ENCODE measurements around the gene SMARCAL1. TPM values are rescaled to one million over a fixed set of nuclear protein-coding genes. Genes with fewer than 3 reads are reported as not detected.

SMARCAL1 gene
- total RNA-seq, 1 donor from 2014 or later = 7.9 TPM

DNA sequence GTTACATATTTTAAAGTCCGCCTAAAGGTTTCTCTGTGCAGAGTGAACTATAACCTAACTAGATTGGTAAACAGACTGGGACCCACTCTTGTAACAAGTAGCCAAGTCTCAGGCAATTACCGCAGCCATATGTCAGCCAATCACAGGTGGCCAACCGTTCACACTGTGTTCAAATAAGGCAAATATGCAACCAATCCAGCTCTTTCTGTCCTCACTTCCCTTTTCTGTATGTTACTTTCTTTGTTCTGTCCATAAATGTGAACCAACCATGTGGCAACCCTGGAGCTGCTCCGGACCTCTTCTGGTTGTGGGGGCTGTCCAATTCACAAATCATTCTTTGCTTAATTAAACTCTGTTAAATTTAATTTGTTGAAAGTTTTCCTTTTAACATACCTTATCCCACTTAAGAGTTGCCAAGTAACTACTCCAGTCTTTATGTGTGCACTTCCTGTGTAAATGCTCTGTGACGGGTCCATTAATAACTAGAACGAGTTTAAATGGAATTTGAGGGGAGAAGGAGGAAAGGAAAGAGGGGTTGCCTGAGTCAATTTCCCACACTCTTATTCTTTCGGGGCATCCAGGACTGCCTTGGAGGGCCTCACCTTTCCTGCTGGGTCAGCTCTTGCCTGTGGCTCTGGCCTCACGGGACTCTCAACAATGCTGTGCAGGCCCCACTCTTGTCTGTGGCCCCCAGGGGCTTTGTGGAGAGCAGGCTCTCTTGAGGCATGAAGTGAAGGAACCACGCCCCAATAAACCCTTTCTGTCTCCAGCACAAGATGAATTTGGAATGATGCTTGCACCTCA is 79.7 kb downstream of the SMARCAL1 start:
- DNase-seq (no peak), ATAC-seq (ENCODE audit: poor library complexity) (no peak)
- intact Hi-C loops (cut with DNase I) = no loop called here

DNA sequence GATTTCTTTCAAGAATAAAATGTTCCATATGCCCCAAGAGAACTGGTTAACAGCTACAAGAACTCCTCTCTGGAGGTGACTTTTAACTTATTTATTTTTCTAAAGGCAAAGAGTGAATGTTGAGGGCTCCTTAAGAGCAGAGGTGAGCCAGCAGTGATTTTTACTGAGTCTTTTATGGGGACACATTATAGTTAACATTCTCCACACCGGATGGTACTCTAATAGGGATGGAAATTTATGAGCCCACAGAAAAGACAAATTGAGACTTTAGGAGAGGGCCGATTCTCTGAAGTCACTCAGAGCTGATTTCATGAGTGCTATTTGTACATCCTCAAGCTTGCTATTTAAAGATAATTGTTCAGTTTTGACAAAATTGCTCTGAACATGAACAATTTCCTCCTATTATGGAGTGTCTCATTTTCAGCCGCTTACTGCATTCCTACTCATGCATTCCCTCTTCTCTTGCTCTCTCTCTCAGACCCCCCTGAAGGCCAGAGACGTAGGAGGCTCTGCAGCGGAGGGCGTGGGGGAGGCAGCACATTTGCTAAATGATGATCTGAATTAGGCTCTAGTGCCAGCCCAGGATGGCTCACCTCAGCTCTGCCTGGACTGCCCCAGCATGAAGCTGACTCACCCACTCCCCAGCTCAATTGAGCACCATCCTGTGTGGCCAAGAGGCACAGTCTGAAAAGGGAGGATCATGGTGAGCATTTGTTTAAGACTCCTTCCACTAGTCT is 80.5 kb downstream of the SMARCAL1 start:
- intact Hi-C loops (cut with DNase I) = no loop called here
- no peak for ATAC-seq (ENCODE audit: poor library complexity)

GRCh38 chr2:216493334-216493685 is 81.0 kb downstream of the SMARCAL1 start:
- DNase-seq = no peak
- no peak for ATAC-seq (ENCODE audit: poor library complexity)
- intact Hi-C loops (cut with DNase I) = no loop called here

More for the DNA sequence above, 80.5 kb downstream of the SMARCAL1 start:
- no peak for DNase-seq

DNA sequence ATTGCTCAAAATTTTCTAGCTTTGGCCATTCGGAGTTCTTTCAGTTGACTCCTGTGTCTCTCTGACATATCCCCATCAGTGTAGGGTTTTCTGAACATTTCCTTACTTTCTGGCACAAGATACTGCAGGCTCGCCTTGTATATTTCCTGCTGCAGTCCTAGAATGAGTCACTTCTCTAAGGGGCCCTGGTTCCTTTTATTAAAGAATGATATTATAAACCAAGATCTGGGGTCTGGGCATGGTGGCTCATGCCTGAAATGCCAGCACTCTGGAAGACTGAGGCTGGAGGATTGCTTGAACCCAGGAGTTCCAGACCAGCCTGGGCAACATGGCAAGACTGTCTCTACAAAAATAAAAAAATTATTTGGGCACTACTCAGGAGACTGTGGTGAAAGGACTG is 83.4 kb downstream of the SMARCAL1 start:
- intact Hi-C loops (cut with DNase I) = no loop called here
- ATAC-seq (ENCODE audit: poor library complexity) = no peak
- DNase-seq = no peak

DNA sequence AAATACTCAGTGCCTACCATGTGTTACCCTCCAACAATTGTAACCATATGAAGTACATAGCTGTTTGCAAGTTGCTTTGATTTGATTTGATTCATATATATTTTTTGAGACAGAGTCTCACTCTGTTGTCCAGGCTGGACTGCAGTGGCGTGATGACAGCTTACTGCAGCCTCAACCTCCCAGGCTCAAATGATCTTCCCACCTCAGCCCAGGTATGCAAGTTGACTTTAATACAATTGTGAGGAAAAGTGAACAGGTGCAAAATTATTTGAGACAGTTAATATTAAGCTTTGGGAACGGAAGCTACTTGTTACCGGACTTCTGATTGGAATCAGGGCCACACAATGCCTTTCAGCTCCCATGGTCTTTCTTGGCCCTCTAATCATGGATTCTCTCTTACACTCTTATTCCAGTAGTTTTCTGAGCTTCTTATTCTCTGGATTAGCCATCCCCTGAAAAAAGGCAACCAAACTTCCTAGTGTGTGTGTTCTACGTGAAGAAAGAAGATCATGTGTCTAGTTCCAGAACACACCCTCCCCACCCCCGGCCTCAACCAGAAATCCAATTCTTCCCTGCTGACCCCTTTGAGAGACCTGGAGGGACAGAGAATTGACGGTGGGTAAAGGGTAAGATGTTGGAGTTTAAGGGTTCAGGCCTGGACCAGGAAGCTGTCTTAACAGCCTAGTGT is 85.2 kb downstream of the SMARCAL1 start:
- intact Hi-C loops (cut with DNase I) = no loop called here
- ATAC-seq (ENCODE audit: poor library complexity) = no peak
- no peak for DNase-seq

DNA sequence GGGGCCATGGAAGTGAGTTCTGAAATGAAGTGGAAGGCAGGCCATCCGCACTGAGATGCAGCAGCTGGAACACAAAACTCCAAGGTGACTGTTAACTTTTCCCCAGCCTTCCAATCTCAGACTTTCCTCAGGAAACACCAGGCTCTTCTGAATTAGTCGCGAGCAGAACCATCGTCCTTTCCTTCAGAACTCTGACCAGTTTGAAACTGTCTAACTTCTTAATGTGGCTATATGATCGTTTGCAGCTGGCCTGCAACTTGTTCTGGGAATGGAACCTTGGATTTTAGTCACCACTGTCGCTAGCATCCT is 85.7 kb downstream of the SMARCAL1 start:
- intact Hi-C loops (cut with DNase I) = no loop called here
- peak; percentile 5 for ATAC-seq (ENCODE audit: poor library complexity)
- no peak for DNase-seq

- peak; percentile 96 for DNase-seq
- ATAC-seq (ENCODE audit: poor library complexity) = peak; percentile 98
- intact Hi-C loops (cut with DNase I) = no loop called here
These were observed 86.4 kb downstream of the SMARCAL1 start, which contains the start of gene RPL37A for GRCh38 chr2:216498379-216499352. Gene RPL37A (plus strand): TSS chr2:216498844. CDS start chr2:216498875, 31 bp downstream.

DNA sequence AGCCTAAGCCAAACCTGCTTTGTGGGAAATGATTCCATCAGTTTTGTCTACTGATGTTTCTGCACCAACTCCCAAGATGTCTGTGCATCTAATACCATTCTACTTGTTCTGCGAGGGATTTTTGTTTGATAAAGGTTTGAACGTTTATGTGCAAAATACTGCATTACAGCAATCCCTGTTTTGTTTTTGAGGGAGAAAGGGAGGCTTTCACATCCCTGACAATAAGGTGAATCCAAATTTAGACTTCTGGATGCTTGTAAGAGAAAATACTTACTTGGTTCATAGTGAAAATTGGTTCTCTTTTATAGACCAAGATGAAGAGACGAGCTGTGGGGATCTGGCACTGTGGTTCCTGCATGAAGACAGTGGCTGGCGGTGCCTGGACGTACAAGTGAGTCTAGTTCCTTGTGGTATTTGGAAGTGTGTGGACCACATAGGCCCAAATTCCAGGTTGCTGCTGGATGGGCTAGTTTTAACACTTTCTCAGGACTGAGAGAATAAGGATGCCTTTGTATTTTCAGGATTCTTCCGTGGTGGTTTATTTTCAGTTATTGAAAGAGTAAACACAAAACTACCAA is 87.4 kb downstream of the SMARCAL1 start:
- no peak for ATAC-seq (ENCODE audit: poor library complexity)
- intact Hi-C loops (cut with DNase I) = no loop called here
- no peak for DNase-seq

DNA sequence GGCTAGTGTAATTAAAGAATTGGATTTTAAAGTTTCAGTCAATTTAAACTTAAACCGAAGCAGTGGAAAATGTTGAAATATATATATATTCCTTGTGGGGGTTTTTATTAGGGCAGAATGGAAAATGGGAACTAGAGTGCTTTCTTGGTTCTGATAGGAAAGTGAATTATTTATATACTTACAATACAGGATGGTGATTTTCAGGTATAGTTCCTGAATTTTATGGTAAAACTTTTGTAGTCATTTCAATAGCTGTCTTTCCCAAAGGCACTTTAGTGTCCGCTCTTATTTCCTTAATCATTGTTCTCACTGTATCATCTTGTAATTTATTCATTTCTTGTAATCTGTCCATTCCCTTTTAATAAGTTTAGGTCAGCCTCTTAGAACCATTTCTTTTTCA is 88.3 kb downstream of the SMARCAL1 start:
- ATAC-seq (ENCODE audit: poor library complexity) (no peak), DNase-seq (no peak)
- intact Hi-C loops (cut with DNase I) = no loop called here

GRCh38 chr2:216501854-216502253 is 89.6 kb downstream of the SMARCAL1 start:
- DNase-seq (no peak), ATAC-seq (ENCODE audit: poor library complexity) (no peak)
- intact Hi-C loops (cut with DNase I) = no loop called here

- ATAC-seq (ENCODE audit: poor library complexity) (no peak), DNase-seq (no peak)
- intact Hi-C loops (cut with DNase I) = no loop called here
These were observed 90.3 kb downstream of the SMARCAL1 start for GRCh38 chr2:216502381-216503158.

GRCh38 chr2:216503159-216503629 is 90.9 kb downstream of the SMARCAL1 start:
- DNase-seq (no peak), ATAC-seq (ENCODE audit: poor library complexity) (no peak)
- intact Hi-C loops (cut with DNase I) = no loop called here

- DNase-seq = no peak
- no peak for ATAC-seq (ENCODE audit: poor library complexity)
- intact Hi-C loops (cut with DNase I) = no loop called here
These were observed 91.6 kb downstream of the SMARCAL1 start for GRCh38 chr2:216503697-216504375.

- ATAC-seq (ENCODE audit: poor library complexity) = no peak
- no peak for DNase-seq
- intact Hi-C loops (cut with DNase I) = no loop called here
These were observed 92.1 kb downstream of the SMARCAL1 start for GRCh38 chr2:216504376-216504762.

- DNase-seq (no peak), ATAC-seq (ENCODE audit: poor library complexity) (no peak)
- intact Hi-C loops (cut with DNase I) = no loop called here
These were observed 93.1 kb downstream of the SMARCAL1 start for GRCh38 chr2:216505133-216506106.
